DMS 273 treated with DMSO at 0.1 percent for 48 hours (cell line): ENCODE data around the gene ATG9B.

Source experiments
- DNase-seq: peaks from one replicate; lab custom pipeline; 2025; lab: John Stamatoyannopoulos, UW

ATG9B gene

DNA sequence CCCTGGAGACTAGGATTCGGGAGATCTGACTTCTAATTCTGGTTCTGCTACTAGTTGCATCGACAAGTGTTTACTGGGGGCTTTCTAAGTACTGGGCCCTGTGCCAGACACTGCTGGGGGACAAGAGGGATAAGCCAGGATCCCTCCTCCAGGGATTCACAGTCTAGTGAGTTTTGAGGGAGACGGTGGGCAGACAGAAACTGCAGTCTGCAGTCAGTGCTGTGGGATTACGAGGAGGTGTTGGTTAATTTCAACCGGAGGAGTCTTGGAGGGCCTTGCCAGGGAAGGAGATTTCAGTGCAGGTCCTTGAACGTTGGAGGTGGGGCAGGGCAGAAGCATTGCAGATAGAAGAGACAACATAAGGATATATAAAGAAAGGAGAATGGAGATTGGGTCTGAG is 42.6 kb downstream of the ATG9B start:
- no peak for DNase-seq

DNA sequence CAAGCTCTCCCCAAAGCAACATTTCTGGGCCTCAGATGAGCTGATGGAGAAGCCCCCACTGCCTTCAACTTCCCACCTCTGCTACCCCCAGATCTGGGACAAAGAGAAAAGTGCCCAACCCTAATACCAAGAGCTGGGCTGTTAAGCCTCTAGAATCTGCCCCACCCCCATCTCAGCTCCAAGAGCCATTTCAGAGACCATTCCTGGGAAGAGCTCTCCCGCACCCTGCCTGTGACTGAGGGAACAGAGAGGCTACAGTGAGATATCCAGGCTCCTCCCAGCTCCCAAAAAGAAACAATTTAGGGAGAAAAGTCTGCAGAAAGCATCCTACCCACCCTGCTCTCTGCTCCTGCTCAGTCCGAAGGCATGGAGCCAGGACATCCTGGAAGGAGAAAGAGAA is 43.6 kb downstream of the ATG9B start:
- no peak for DNase-seq

DNA sequence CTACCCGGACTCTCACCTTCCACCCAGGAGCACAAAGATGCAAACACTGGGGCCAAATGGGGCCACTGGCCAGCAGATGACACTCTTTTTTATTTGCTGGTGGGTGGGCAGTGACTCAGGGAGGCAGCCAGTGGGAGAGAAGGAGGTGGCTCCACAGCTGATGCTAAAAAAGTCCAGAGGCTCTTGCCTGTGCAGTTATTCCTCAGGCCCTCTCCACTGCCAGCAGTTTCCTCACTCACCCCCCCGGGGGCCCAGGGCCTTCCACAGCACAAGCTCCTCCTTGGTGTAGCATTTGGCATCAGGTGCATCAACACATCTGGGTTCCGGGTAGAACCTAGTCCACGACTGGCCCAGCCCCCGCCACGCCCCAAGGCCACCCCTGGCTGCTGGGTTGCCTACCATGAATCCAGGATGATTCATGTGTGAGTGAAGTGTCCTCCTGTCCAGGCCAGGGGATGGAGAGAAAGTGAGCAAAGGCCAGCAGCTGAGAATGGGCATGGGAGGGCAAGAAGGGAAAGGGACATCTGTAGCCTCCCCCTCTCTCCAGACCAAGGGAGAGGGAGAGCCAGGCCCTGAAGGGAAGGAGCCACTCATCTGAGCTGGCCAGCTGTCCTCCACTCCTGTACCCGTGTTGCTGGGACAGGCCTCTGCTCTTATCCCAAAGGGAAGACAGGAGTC is 44.4 kb downstream of the ATG9B start:
- no peak for DNase-seq

DNA sequence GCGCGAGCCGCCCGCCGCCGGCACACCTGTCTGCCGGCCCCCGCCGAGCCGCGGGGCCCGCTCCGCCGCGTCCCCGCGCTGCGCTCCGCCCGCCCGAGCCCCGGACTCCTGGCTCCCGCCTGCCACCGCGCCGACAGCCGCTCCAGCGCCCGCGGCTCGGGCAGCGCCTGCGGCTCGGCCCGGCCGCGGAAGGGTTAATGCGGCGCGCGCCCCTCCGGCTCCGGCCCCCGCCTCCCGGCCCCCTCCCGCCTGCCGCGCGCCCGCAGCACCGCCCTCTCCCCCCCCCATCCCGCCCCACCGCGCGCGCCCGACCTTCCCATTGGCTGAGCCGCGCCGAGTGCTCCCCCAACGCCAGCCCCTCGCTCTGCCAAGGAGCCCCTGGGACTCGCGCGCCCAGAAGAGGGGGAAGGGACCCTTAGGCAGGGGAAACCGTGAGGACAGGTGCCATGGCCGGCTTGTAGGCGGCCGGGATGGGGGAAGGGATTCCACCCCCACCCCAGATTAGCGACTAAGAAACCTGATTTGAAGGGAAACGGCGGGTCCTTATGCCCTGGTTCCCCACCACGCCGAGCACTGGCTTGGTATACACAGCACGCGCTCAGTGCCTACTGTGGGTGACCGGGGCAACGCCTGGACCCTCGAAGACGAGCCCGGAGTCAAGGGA is 46.0 kb downstream of the ATG9B start, which contains the start of gene KCNH2:
Gene KCNH2 (minus strand): TSS at position 196 of the 664 bp plus-strand sequence. CDS start 408 bp downstream, outside the sequence.
- DNase-seq: peak; percentile 72

DNA sequence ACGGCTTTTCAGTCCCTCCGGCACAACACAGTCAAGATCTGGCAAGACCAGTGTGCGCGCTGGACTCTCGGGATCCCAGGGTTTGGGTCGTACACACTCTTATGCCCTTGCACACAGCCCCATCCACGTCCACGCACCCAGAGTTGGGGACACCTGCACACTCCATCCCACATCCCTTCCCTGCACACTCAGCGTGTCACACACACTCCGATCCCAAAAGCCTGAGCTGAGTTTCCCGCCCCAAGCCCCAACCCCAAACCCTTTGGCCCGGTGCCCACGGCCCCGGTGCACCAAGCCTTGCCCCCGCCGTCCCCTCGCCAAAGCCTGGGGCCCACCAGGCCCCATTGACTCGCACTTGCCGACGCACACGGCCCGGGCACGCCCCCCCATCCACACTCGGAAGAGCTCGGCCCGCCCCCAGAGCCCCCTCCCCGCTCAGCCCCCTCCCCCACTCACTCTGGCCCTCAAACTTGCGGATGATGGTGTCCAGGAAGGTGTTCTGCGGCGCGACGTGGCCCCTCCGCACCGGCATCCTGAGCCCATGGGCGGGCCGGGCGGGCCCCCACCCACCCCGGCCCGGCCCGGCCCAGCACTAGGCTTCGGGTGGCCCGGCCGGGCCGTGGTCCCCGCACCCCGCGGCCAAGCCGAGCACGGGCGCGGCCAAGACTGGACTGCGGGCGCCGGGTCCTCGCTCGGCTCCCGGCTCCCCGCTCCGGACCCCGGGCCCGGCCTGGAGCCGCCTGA is 46.7 kb downstream of the ATG9B start:
- no peak for DNase-seq

DNA sequence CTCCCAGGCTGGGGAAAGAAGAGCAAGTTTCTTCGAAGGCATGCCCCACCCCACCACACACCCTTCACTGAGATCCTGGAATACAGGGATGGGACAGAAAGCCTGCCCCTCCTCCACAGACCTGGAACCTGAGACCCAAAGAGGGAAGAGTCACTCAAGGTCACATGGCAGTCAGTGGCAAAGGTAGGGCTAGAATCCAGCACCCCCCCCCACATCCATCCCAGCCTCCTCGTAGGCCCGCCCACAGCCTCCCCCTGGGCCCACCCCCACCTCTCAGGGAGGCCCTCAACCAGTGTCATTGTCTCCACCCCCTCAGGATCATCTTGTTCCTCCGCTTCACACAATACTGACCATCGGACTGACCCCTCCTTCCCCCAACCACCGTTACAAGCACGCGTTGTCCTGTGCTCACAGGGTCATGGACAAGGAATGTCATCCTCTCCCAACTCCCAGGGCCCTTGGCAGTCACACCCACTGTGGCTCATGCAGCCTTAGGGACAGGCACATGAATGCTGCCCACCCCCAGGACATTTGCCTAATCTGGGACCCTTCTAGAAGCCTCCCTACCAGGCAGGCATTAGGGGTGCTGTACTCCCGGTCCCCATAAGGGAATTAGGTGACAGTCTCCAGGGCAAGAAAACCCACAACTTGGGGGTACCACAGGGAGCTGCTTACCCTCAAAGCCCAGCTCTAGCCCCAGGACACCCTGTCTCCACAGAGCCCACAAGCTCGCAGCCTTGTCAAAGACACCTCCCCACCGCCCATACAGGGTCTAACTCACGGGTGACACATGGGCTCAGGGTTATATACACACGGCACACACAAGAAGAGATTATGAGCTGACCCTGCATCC is 47.5 kb downstream of the ATG9B start:
- DNase-seq: no peak

DNA sequence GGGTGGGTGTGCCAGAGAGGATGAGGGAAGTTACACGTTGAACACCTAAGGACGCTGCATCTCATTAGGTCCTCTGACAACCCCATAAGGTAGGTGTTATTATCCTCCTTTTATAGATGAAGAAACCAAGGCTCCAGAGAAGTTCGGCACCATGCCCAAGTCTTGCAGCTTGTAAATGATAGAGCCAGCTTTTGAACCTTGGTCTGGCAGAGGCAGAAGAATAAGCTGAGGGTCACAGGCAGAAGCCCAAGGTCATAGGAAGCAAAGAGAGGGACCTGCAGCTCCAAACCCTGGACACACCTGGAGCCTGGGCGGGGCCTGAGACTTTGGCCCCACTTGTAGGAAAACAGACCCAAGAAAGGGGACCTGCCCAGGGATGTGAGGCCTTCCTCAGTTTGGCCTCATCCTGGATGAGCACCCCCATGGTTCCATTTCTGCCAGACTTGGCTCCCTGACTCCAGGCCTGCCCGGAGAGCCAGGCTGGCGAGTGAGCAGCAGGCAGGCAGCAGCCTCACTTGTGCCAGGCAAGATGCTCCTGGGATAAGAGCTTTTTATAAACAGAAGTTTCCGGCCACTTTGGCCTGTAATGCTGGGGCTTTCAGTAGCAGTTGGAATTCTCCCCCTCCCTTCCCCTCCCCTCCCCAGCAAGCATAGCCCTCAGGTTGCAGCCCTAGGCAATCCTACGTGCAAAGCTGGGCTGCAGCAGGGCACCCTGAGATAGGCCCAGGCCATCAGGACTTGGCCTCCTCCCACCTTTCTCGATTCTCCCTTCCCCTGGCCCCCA is 48.6 kb downstream of the ATG9B start:
- no peak for DNase-seq

DNA sequence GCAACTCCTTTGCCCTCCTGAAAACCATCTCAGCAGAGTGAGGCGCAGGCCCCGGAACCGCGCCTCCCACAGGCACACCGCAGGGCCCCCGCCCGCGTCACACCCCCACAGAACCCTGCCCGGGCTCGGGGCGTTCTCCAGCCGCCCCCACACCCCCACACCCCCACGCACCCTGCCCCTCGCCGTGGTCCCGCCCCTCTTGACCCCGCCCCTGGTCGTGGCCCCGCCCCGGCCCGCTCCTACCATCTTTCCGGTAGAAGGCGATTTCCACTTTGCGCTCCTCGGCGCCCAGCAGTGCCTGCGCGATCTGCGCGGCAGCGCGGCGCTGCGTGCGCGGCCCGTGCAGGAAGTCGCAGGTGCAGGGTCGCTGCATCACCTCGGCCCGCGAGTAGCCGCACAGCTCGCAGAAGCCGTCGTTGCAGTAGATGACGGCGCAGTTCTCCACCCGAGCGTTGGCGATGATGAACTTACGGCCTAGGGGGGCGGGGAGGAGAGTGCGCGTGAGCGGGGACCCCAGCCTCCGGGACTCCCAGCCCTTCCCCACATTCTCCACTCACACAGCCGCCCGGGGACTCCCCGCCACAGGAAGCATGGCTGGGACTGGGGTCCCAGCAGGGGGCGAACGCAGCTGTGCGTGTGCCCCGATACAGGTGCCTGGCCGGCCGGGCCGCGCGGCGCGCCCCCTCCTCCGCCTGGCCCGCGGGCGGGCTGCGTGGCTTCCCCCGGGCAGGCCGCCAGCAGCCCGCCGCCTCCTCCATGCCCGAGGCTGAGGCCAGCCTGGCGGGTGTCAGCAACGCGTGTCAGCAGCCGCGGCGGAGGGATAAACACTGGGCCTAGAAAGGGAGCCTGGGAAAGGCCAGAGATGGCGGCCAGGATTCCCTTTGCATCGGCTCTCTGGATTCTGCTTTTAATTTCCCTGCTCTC is 49.6 kb downstream of the ATG9B start:
- peak; percentile 24 for DNase-seq

DNA sequence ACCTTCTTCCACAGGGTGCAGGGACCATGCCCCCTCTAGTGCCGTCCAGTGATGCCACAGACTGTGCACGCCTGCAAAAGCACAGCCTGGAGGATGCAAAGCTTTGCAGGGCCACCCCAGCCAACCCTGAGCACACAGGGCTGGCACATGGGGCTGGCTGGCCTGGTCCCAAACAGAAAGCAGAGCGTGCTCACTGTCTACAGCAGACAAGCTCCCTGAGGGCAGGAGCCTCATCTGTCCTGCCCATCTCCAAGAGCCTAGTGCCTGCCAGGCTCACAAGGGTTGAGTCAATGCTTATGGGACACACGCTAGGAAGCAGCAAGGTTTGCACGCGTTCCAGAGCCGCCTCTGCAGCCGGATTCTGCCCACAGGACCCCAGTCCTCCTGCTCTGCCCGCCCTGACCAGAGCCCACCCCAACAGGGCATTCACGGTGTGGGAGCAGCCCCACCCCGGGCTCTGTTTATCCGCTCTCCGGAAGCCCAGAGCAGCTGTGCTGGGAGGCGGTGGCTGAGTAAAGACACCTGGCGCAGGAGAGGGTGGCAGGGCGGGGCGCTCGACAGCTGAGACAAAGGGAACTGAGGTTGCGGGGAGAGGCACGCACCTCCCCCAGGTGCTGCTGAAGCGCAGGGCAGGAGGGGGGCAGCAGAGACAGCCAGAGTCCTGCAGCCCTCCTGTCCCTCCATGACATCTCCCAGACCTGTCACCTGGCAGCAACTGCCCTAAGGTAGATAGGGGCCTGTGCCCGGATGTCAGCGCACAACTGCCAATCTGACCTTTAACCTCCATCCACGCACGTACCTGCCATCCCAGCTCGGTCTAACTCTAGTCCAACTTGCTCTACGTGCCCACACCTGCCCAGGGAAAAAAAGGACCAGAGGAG is 50.5 kb downstream of the ATG9B start:
- DNase-seq: no peak

DNA sequence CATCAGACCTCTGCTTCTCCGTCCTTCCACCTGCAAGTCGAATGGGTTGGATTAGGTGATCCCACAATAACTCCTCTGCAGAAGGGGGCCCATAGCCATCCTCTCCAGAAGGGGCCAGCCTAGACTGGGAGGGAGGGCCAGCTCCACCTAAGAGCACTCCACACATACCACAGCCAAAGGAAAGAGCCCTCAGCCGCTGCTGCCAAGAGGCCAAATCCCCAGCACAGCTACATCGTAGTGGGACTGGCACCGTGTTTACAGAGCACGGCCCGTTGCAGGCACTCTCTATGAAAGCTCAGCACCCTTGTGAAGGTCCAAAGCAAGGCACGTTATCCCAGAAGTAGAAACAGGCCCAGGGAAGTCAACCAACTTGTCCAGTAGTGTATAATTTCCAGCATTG is 51.6 kb downstream of the ATG9B start:
- DNase-seq: no peak

DNA sequence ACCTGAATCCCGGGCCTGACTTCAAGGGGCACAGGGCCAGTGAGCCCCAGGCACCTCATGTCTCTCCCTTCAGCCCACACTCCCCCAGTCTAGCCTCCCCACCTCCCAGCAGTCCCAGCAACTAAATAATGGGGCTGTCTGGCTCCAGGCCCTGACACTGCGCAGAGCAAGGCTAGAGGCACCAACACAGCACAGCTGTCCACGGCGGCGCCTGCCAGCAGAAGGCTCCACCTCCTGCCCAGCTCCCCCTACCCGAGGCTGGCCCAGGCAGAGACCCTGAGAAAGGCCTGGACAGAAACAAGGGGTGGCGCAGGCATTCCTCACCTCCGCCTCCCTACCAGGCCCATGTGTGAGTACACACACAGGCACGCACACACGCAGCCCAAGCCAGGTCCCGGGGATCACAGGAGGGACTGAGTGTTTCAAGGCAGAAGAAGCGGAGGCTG is 52.2 kb downstream of the ATG9B start:
- peak; percentile 49 for DNase-seq

DNA sequence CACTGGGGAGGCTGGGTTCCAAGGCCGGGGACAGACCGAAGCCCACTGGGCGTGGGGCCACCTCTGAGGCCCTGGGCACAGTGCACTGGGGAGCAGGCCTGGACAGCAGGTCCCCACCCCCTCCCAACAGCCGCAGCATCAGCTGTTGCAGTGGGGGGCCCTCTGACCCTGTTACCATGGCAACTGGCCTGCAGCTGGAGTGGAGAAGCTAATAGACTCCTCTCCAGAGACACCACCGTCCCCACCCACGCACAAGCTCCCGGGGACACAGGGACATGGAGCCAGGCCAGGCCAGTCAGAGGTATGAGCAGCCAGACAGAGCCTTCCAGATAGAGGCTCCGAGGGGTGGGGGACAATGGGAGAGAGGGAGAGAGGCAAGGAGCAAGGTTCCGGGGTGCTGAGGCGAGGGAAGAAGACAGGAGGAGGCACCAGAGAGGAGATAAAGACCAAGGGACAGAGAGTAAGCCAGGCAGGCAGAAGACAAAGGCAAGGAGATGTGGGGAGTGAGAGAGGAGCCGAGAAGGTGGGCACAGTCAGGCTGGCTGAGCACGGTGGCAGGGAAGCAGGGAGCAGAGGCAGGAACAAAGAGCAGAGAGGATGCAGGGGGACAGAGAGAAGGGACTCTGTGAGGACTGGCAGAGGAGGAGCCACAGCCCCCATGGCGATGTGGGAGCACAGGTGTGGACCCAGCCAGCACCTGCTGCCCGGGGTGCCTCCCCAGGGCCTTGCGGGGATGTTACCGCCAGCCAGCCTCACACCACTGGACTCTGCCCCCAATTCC is 52.9 kb downstream of the ATG9B start:
- no peak for DNase-seq

DNA sequence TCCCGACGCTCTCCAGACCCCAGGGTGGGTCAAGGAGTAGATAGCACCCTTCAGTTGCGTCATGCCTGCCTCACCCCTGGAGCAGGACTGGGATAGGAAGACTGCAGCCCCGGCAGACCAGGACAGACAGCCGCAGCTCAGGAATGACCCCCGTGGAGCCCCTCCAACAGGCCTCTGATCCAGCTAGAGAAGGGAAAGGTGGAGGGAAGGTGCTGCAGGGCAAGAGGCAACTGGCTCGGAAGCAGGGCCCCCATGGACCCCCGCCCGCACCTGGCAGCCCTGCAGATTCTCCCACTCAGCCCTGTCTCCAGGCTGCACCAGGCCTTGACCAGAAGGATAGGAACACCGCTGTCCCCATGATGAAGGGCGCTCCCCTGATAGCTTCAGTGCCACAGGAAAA is 53.9 kb downstream of the ATG9B start:
- DNase-seq: no peak

DNA sequence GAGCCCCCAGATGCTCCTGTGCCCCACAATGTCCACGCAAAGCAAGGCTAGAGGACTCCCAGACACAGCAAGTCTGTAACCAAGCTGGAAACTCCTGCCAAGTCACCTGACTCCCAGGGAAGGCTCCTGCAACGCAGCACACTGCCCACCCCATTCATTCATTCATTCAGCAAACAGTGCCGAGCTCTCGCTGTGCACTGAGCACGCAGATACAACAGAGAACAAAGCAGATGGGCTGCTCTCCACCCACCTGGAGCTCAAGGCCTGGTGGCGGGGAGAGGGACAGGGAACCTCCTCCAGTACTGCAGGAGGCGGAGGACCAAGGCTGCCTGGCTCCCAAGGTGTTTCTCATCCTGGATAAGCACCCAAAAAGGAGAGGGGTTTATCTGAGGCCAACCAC is 54.8 kb downstream of the ATG9B start:
- no peak for DNase-seq

DNA sequence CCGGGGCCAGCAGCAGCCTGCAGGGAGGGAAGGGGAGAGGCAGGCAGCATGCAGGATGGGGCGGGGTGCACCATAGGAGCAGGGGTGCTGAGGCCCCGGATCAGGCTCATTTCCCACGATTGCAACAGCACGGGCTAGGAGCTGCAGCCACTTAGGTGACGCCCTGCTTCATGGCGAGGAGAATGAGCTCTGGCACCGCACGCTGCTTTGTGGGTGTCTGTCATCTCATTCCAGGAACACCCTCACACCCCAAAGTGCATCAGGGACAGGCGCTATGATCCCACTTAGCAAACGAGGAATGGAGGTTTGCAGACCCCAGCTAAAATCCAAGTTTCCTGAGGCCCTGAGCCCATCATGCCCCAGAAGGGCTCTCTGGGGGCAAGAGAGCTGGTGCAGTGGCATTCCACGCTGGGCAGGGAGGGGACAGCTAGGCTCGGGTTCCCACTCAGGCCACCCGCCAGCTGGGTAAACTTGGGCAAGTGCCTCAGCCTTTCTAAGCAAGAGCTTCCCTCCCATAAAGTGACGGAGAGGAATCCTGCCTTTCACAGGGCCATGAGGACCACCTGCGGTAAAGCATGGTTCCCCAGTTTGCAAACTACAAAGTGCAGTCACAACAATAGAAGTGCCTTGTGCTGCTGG is 55.4 kb downstream of the ATG9B start:
- DNase-seq: no peak

DNA sequence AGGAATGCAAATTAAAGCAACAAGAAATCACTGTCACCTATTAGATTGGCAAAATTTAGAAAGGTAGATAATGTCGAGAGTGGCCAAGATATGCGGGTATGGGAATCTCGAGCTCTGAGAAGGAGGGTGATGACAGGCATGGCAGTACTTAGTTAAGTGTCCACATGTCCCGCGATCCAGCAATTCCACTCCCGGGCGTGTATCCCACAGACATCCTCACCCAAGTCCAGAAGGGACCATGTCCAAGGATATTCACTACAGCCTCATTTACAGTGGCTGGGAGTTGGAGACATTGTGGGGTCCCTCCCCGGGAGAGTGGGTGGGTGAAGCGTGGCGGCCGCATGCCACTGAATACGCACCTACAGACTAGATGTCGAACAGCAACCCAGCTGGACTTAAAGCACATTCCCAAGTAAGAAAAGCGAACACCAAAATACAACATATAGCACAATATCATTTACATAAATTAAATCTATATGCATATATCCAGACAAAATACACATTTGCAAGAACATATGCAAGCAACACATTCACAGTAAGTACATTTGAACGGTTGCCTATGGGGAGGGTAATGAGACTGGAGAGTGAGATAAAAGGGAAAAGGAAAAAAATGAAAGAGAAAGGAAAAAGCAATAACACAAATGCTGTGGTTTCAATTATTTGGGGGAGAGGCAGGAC is 56.1 kb downstream of the ATG9B start:
- DNase-seq: no peak

DNA sequence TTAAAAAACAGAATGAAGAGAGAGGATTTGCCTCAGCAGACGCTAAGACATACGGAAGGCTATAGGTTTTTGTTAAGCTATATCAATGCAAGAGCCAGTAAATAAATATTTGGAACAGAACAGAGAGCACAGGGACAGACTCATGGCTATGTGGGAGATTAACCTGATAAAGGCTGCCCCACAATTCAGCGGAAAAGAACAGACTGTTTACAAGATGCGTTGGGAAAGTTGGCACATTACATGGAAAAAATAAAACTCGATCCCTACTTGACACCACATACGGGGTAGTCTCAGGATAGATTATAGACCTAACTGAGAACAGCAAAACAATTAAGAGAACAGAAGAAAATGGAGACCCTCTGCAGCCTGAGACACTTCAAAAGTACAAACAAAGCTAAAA is 56.9 kb downstream of the ATG9B start:
- no peak for DNase-seq
